ENCODE measurements around the gene RAI1. TPM values are rescaled to one million over a fixed set of nuclear protein-coding genes. Genes with fewer than 3 reads are reported as not detected.

The RAI1 gene
- total and polyA plus RNA-seq, 2 of the 13 experiments (the other 11 are each of a cell fraction or from before 2014, with no cell fraction given) = 3.4 to 5.2 TPM

GRCh38 chr17:17641621-17642409 lies 39.4 kb upstream of the RAI1 start (continued):
- TF ChIP-seq, protein P1, sequence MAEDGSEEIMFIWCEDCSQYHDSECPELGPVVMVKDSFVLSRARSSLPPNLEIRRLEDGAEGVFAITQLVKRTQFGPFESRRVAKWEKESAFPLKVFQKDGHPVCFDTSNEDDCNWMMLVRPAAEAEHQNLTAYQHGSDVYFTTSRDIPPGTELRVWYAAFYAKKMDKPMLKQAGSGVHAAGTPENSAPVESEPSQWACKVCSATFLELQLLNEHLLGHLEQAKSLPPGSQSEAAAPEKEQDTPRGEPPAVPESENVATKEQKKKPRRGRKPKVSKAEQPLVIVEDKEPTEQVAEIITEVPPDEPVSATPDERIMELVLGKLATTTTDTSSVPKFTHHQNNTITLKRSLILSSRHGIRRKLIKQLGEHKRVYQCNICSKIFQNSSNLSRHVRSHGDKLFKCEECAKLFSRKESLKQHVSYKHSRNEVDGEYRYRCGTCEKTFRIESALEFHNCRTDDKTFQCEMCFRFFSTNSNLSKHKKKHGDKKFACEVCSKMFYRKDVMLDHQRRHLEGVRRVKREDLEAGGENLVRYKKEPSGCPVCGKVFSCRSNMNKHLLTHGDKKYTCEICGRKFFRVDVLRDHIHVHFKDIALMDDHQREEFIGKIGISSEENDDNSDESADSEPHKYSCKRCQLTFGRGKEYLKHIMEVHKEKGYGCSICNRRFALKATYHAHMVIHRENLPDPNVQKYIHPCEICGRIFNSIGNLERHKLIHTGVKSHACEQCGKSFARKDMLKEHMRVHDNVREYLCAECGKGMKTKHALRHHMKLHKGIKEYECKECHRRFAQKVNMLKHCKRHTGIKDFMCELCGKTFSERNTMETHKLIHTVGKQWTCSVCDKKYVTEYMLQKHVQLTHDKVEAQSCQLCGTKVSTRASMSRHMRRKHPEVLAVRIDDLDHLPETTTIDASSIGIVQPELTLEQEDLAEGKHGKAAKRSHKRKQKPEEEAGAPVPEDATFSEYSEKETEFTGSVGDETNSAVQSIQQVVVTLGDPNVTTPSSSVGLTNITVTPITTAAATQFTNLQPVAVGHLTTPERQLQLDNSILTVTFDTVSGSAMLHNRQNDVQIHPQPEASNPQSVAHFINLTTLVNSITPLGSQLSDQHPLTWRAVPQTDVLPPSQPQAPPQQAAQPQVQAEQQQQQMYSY (CRISPR knock-in tag; IDR thresholded peaks at IDR 0.05) = no peak
- no peak for TF ChIP-seq POGZ (CRISPR knock-in tag; IDR thresholded peaks at IDR 0.05)
- no peak for TF ChIP-seq ZNF331 (CRISPR knock-in tag; IDR thresholded peaks at IDR 0.05)
- no peak for TF ChIP-seq ATF7 (IDR thresholded peaks at IDR 0.05)
- TF ChIP-seq ATF7 (CRISPR knock-in tag; IDR thresholded peaks at IDR 0.05) = no peak
- no peak for TF ChIP-seq ELF1 (CRISPR knock-in tag; IDR thresholded peaks at IDR 0.05)
- TF ChIP-seq SOX6 (IDR thresholded peaks at IDR 0.05) = no peak
- peak; percentile 20; the same call in 1 of the 2 replicates for TF ChIP-seq SOX6 (CRISPR knock-in tag; IDR thresholded peaks at IDR 0.05)
- 0 out of 2 replicates have a peak, but pooled peaks have one; percentile 44 for TF ChIP-seq MIXL1 (CRISPR knock-in tag; IDR thresholded peaks at IDR 0.05)
- no peak for TF ChIP-seq ATF4 (CRISPR knock-in tag; IDR thresholded peaks at IDR 0.05)
- 0 out of 2 replicates have a peak, but pooled peaks have one; percentile 35 for TF ChIP-seq IRF2 (CRISPR knock-in tag; IDR thresholded peaks at IDR 0.05)
- TF ChIP-seq, protein P2, sequence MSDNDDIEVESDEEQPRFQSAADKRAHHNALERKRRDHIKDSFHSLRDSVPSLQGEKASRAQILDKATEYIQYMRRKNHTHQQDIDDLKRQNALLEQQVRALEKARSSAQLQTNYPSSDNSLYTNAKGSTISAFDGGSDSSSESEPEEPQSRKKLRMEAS (IDR thresholded peaks at IDR 0.05) = peak; percentile 43; the same call in 1 of the 2 replicates
- TF ChIP-seq SMAD3 (CRISPR knock-in tag; IDR thresholded peaks at IDR 0.05) = no peak
- no peak for TF ChIP-seq BRD4 (CRISPR knock-in tag; IDR thresholded peaks at IDR 0.05)
- no peak for TF ChIP-seq SMAD1 (CRISPR knock-in tag; IDR thresholded peaks at IDR 0.05; ENCODE audit: borderline replicate concordance, low read depth)
- TF ChIP-seq FOSL1 (CRISPR knock-in tag; IDR thresholded peaks at IDR 0.05; ENCODE audit: borderline replicate concordance) = no peak
- no peak for TF ChIP-seq ZC3H4 (CRISPR knock-in tag; IDR thresholded peaks at IDR 0.05; ENCODE audit: borderline replicate concordance)
- no peak for TF ChIP-seq ZNF781 (CRISPR knock-in tag; IDR thresholded peaks at IDR 0.05; ENCODE audit: borderline replicate concordance, not compliant biosample characterization)
- TF ChIP-seq SRSF4 (IDR thresholded peaks at IDR 0.05; ENCODE audit: low read depth, low read length, poor library complexity, severe bottlenecking) = no peak
- 0 out of 2 replicates have a peak, but pooled peaks have one; percentile 29 for TF ChIP-seq PPARG (CRISPR knock-in tag; conservative IDR thresholded peaks at IDR 0.05)
- TF ChIP-seq, protein P3, sequence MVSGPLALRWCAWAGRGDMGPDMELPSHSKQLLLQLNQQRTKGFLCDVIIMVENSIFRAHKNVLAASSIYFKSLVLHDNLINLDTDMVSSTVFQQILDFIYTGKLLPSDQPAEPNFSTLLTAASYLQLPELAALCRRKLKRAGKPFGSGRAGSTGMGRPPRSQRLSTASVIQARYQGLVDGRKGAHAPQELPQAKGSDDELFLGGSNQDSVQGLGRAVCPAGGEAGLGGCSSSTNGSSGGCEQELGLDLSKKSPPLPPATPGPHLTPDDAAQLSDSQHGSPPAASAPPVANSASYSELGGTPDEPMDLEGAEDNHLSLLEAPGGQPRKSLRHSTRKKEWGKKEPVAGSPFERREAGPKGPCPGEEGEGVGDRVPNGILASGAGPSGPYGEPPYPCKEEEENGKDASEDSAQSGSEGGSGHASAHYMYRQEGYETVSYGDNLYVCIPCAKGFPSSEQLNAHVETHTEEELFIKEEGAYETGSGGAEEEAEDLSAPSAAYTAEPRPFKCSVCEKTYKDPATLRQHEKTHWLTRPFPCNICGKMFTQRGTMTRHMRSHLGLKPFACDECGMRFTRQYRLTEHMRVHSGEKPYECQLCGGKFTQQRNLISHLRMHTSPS (CRISPR knock-in tag; IDR thresholded peaks at IDR 0.05; ENCODE audit: low read depth) = no peak
- TF ChIP-seq, protein P4, sequence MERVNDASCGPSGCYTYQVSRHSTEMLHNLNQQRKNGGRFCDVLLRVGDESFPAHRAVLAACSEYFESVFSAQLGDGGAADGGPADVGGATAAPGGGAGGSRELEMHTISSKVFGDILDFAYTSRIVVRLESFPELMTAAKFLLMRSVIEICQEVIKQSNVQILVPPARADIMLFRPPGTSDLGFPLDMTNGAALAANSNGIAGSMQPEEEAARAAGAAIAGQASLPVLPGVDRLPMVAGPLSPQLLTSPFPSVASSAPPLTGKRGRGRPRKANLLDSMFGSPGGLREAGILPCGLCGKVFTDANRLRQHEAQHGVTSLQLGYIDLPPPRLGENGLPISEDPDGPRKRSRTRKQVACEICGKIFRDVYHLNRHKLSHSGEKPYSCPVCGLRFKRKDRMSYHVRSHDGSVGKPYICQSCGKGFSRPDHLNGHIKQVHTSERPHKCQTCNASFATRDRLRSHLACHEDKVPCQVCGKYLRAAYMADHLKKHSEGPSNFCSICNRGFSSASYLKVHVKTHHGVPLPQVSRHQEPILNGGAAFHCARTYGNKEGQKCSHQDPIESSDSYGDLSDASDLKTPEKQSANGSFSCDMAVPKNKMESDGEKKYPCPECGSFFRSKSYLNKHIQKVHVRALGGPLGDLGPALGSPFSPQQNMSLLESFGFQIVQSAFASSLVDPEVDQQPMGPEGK (CRISPR knock-in tag; IDR thresholded peaks at IDR 0.05) = 0 out of 2 replicates have a peak, but pooled peaks have one; percentile 24

All from HepG2 (cell line).